A673 (cell line): ENCODE data around the gene TMOD2. TPM values are rescaled to one million over a fixed set of nuclear protein-coding genes. Genes with fewer than 3 reads are reported as not detected.

Source experiments
- BruUV-seq: library from RNA; stranded (reverse); fragments of 400-500 nt; replicated peaks from 2 replicates; lab custom pipeline; 2021; lab: Mats Ljungman, UMichigan
- CTCF ChIA-PET: fragments of 300-600 bp; sonication (Branson Sonifier 250); formaldehyde crosslinking; loops from one replicate; lab custom pipeline; 2022; ENCODE audit warnings: antibody characterized with exemption; lab: Charles Lee
- POLR2A ChIA-PET: fragments of 300-600 bp; sonication (Branson Sonifier 250); formaldehyde crosslinking; loops from one replicate; lab custom pipeline; 2022; ENCODE audit warnings: antibody characterized with exemption; ENCODE audit not compliant: low non-redundant PET; lab: Charles Lee
- DNase-seq: peaks from one replicate; pipeline ENCODE4 v3.0.0-alpha.2; 2015; ENCODE audit warnings: low spot score
- H3K27ac ChIP-seq: fragments of 200-600 bp; sonication (generic); 2 replicates; pipeline ENCODE4 v1.5.1; 2016; ENCODE audit warnings: mixed run types, low read depth, mild to moderate bottlenecking, mixed read lengths, antibody characterized with exemption, low read length; ENCODE audit not compliant: poor library complexity, severe bottlenecking
- H3K27me3 ChIP-seq: fragments of 200-600 bp; sonication (generic); replicated peaks from 2 replicates; pipeline ENCODE4 v1.6.1; 2017; ENCODE audit warnings: mixed run types, low read depth, mild to moderate bottlenecking, mixed read lengths, antibody characterized with exemption, low read length; ENCODE audit not compliant: insufficient read depth, poor library complexity
- H3K36me3 ChIP-seq: fragments of 200-600 bp; sonication (generic); 2 replicates; pipeline ENCODE4 v1.6.1; 2016; ENCODE audit warnings: mixed run types, mild to moderate bottlenecking, mixed read lengths, antibody characterized with exemption, low read length; ENCODE audit not compliant: insufficient read depth, poor library complexity, severe bottlenecking
- H3K4me1 ChIP-seq: fragments of 200-600 bp; sonication (generic); 2 replicates; pipeline ENCODE4 v1.6.1; 2017; ENCODE audit warnings: mixed run types, mild to moderate bottlenecking, mixed read lengths, antibody characterized with exemption, low read length; ENCODE audit not compliant: insufficient read depth, poor library complexity, severe bottlenecking
- H3K4me3 ChIP-seq: fragments of 200-600 bp; sonication (generic); 2 replicates; pipeline ENCODE4 v1.5.1; 2016; ENCODE audit warnings: low read depth, mixed run types, mild to moderate bottlenecking, mixed read lengths, low read length; ENCODE audit not compliant: poor library complexity, severe bottlenecking
- H3K9me3 ChIP-seq: fragments of 200-600 bp; sonication (generic); 2 replicates; pipeline ENCODE4 v1.6.1; 2016; ENCODE audit warnings: mixed run types, low read depth, mild to moderate bottlenecking, mixed read lengths, antibody characterized with exemption, low read length; ENCODE audit not compliant: poor library complexity, severe bottlenecking
- CTCF ChIP-seq: fragments of 300-800, 200-600 bp; sonication (generic); conservative IDR thresholded peaks from 2 replicates; pipeline ENCODE4 v1.5.1; 2017; ENCODE audit warnings: low read depth, mild to moderate bottlenecking, antibody characterized with exemption, low read length, moderate library complexity, mixed read lengths
- EZH2 ChIP-seq: fragments of 200-600 bp; sonication (generic); IDR thresholded peaks from 2 replicates; pipeline ENCODE4 v1.6.1; 2017; ENCODE audit warnings: borderline replicate concordance, low read depth, mild to moderate bottlenecking, mixed read lengths, antibody characterized with exemption, low read length; ENCODE audit not compliant: poor library complexity, severe bottlenecking
- intact Hi-C: fragments of 100-400 bp; cut with micrococcal nuclease; formaldehyde crosslinking; loops from one replicate; pipeline ENCODE4 v1.10.0; 2022; ENCODE audit not compliant: unreplicated experiment
- total RNA-seq: library from RNA; stranded (reverse); gene quantifications from 2 replicates; pipeline ENCODE4 v1.2.3, GENCODE V29; 2021

Gene TMOD2
- total RNA-seq, 1 experiment from 2014 or later: 0.67 TPM

DNA sequence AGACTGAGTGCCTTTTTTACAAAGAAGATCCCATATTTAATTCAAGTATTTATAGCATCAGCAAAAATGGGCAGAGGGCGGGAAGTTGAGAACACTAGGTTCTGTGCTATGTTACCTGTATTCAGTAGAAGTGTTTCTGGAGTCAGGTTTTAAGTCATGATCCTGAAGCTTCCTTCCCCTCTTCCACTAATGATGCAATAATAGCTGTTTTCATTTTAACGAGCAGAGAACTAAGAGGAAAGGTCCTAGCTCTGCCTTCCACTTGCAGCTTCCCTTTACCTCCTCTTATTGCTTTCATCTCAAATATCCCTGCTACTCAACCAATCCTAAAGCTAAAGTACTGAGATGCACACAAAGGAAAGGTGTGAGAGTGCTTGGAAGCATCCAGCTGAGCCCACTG lies 61.2 kb downstream of the TMOD2 start:
- Histone ChIP-seq H3K9me3 (no peaks in the 10 kb centered on the region), H3K27me3 (no peaks in the 10 kb centered on the region), H3K27ac (no peak overlapping the region), H3K36me3 (no peaks in the 10 kb centered on the region), H3K4me3 (no peak overlapping the region), H3K4me1 (peaks cover 12% of the 10 kb centered on the region)
- no peak for DNase-seq
- no TSS peak for BruUV-seq
- intact Hi-C loops: no loop called here
- ChIA-PET POLR2A (no interaction called here), CTCF (no interaction called here)
- TF ChIP-seq EZH2 (no peak), CTCF (no peak)

GRCh38 chr15:51814606-51815005 lies 63.2 kb downstream of the TMOD2 start:
- peak; percentile 88 for DNase-seq
- ChIA-PET POLR2A (interaction anchor here (0.6 kb wide), 1 partner anchor 1625 kb away, joined by 3 read pairs; no protein-coding TSS in a partner anchor), CTCF (interaction anchor here (1.1 kb wide), 1 partner anchor 38 kb away, joined by 3 read pairs; no protein-coding TSS in a partner anchor)
- H3K27ac ChIP-seq: no peak overlapping the region
- TF ChIP-seq EZH2 (no peak), CTCF (no peak)
- no TSS peak for BruUV-seq
- no peaks in the 10 kb centered on the region for H3K36me3 ChIP-seq
- no peaks in the 10 kb centered on the region for H3K9me3 ChIP-seq
- intact Hi-C loops: no loop called here
- no peaks in the 10 kb centered on the region for H3K27me3 ChIP-seq
- H3K4me3 ChIP-seq: no peak overlapping the region
- peaks cover 12% of the 10 kb centered on the region for H3K4me1 ChIP-seq

GRCh38 chr15:51816611-51817010 lies 65.2 kb downstream of the TMOD2 start:
- CTCF ChIA-PET: no interaction called here
- no peaks in the 10 kb centered on the region for H3K36me3 ChIP-seq
- no peak overlapping the region for H3K27ac ChIP-seq
- no TSS peak for BruUV-seq
- no peak overlapping the region for H3K4me3 ChIP-seq
- H3K4me1 ChIP-seq: peaks cover 12% of the 10 kb centered on the region
- intact Hi-C loops: no loop called here
- POLR2A ChIA-PET: no interaction called here
- peaks cover 5% of the 10 kb centered on the region for H3K9me3 ChIP-seq
- no peak for TF ChIP-seq EZH2
- TF ChIP-seq CTCF: no peak
- no peak for DNase-seq
- H3K27me3 ChIP-seq: no peaks in the 10 kb centered on the region
